ENCODE results near the gene LYZ. TPM values are rescaled to one million over a fixed set of nuclear protein-coding genes. Genes with fewer than 3 reads are reported as not detected.

LYZ gene
- polyA plus RNA-seq, 1 experiment: not detected

- peaks cover 2% of the 10 kb centered on the region; the same call in 1 of the 2 replicates for H3K27me3 ChIP-seq (ENCODE audit: control insufficient read depth, insufficient read depth, low read length)
- DNase-seq (ENCODE audit: low read depth): no peak
- H3K36me3 ChIP-seq (ENCODE audit: control insufficient read depth, insufficient read depth, low read length): no peaks in the 10 kb centered on the region
- TF ChIP-seq CTCF (IDR thresholded peaks at IDR 0.05; ENCODE audit: insufficient read depth, low read depth, low read length): no peak
- H3K4me3 ChIP-seq (ENCODE audit: low read depth, low read length): no peak overlapping the region
- POLR2A ChIA-PET: no interaction called here
- CTCF ChIA-PET: no interaction called here
Observed at GRCh38 chr12:69318225-69318624, 30.0 kb upstream of the LYZ start.

GRCh38 chr12:69321351-69321750 lies 26.8 kb upstream of the LYZ start:
- CTCF ChIA-PET: interaction anchor here (1.1 to 2.0 kb wide), 3 partner anchors 17 to 167 kb away, joined by 3 to 4 read pairs (median 3); no protein-coding TSS in a partner anchor
- no peak for DNase-seq (ENCODE audit: low read depth)
- TF ChIP-seq CTCF (IDR thresholded peaks at IDR 0.05; ENCODE audit: insufficient read depth, low read depth, low read length): no peak
- POLR2A ChIA-PET: interaction anchor here (0.7 kb wide), 1 partner anchor 305 kb away, joined by 4 read pairs; no protein-coding TSS in a partner anchor
- H3K27me3 ChIP-seq (ENCODE audit: control insufficient read depth, insufficient read depth, low read length): peaks cover 7% of the 10 kb centered on the region; the same call in 1 of the 2 replicates
- no peaks in the 10 kb centered on the region for H3K36me3 ChIP-seq (ENCODE audit: control insufficient read depth, insufficient read depth, low read length)
- no peak overlapping the region for H3K4me3 ChIP-seq (ENCODE audit: low read depth, low read length)

- H3K4me3 ChIP-seq (ENCODE audit: low read depth, low read length): no peak overlapping the region
- no peak for TF ChIP-seq CTCF (IDR thresholded peaks at IDR 0.05; ENCODE audit: insufficient read depth, low read depth, low read length)
- ChIA-PET POLR2A (no interaction called here), CTCF (interaction anchor here (0.9 kb wide), 2 partner anchors 8 to 13 kb away, joined by 3 read pairs; no protein-coding TSS in a partner anchor)
- H3K36me3 ChIP-seq (ENCODE audit: control insufficient read depth, insufficient read depth, low read length): no peaks in the 10 kb centered on the region
- no peak for DNase-seq (ENCODE audit: low read depth)
- H3K27me3 ChIP-seq (ENCODE audit: control insufficient read depth, insufficient read depth, low read length): peaks cover 10% of the 10 kb centered on the region; the same call in 1 of the 2 replicates
Observed at GRCh38 chr12:69324797-69325466, 23.2 kb upstream of the LYZ start.

GRCh38 chr12:69328426-69328825 lies 19.8 kb upstream of the LYZ start:
- no peak overlapping the region for H3K4me3 ChIP-seq (ENCODE audit: low read depth, low read length)
- CTCF ChIA-PET: no interaction called here
- no peaks in the 10 kb centered on the region for H3K36me3 ChIP-seq (ENCODE audit: control insufficient read depth, insufficient read depth, low read length)
- H3K27me3 ChIP-seq (ENCODE audit: control insufficient read depth, insufficient read depth, low read length): peaks cover 21% of the 10 kb centered on the region
- POLR2A ChIA-PET: no interaction called here
- no peak for DNase-seq (ENCODE audit: low read depth)
- TF ChIP-seq CTCF (IDR thresholded peaks at IDR 0.05; ENCODE audit: insufficient read depth, low read depth, low read length): no peak

- ChIA-PET POLR2A (no interaction called here), CTCF (interaction anchor here (1.0 kb wide), 1 partner anchor 309 kb away, joined by 3 read pairs; no protein-coding TSS in a partner anchor)
- no peak for DNase-seq (ENCODE audit: low read depth)
- no peak overlapping the region for H3K4me3 ChIP-seq (ENCODE audit: low read depth, low read length)
- H3K36me3 ChIP-seq (ENCODE audit: control insufficient read depth, insufficient read depth, low read length): no peaks in the 10 kb centered on the region
- peaks cover 19% of the 10 kb centered on the region for H3K27me3 ChIP-seq (ENCODE audit: control insufficient read depth, insufficient read depth, low read length)
- TF ChIP-seq CTCF (IDR thresholded peaks at IDR 0.05; ENCODE audit: insufficient read depth, low read depth, low read length): no peak
Observed at GRCh38 chr12:69329669-69330428, 18.3 kb upstream of the LYZ start.

Measured in BJ (cell line).